ENCODE data around the gene RPL13. TPM values are rescaled to one million over a fixed set of nuclear protein-coding genes. Genes with fewer than 3 reads are reported as not detected.

RPL13 gene
- total RNA-seq, 2 experiments from 2014 or later = 1,763 to 2,076 TPM

- peak overlapping the region; percentile 89 for H3K27ac Mint-ChIP-seq
- peaks cover 24% of the 10 kb centered on the region for H3K4me1 Mint-ChIP-seq
- ChIA-PET CTCF (interaction anchor here (0.7 to 1.5 kb wide), 2 partner anchors 17 to 23 kb away, joined by 4 to 7 read pairs; no protein-coding TSS in a partner anchor), POLR2A (interaction anchor here (0.7 to 0.9 kb wide), 2 partner anchors 18 to 152 kb away, joined by 3 to 4 read pairs; no protein-coding TSS in a partner anchor)
- peak overlapping the region; percentile 26 for H3K4me3 Mint-ChIP-seq
- no peaks in the 10 kb centered on the region for H3K9me3 Mint-ChIP-seq
- peaks cover 41% of the 10 kb centered on the region for H3K36me3 Mint-ChIP-seq (ENCODE audit: low read depth)
- DNase-seq = peak; percentile 71
- no peaks in the 10 kb centered on the region for H3K27me3 Mint-ChIP-seq
Observed at GRCh38 chr16:89534252-89534756, 26.2 kb upstream of the RPL13 start.

- no peak for DNase-seq
- H3K9me3 Mint-ChIP-seq = no peaks in the 10 kb centered on the region
- no peaks in the 10 kb centered on the region for H3K27me3 Mint-ChIP-seq
- ChIA-PET CTCF (no interaction called here), POLR2A (no interaction called here)
- H3K4me3 Mint-ChIP-seq = no peak overlapping the region
- H3K27ac Mint-ChIP-seq = peak overlapping the region; percentile 25
- H3K36me3 Mint-ChIP-seq (ENCODE audit: low read depth) = peaks cover 40% of the 10 kb centered on the region
- H3K4me1 Mint-ChIP-seq = peaks cover 24% of the 10 kb centered on the region
Observed at GRCh38 chr16:89536371-89536770, 24.1 kb upstream of the RPL13 start.

DNA sequence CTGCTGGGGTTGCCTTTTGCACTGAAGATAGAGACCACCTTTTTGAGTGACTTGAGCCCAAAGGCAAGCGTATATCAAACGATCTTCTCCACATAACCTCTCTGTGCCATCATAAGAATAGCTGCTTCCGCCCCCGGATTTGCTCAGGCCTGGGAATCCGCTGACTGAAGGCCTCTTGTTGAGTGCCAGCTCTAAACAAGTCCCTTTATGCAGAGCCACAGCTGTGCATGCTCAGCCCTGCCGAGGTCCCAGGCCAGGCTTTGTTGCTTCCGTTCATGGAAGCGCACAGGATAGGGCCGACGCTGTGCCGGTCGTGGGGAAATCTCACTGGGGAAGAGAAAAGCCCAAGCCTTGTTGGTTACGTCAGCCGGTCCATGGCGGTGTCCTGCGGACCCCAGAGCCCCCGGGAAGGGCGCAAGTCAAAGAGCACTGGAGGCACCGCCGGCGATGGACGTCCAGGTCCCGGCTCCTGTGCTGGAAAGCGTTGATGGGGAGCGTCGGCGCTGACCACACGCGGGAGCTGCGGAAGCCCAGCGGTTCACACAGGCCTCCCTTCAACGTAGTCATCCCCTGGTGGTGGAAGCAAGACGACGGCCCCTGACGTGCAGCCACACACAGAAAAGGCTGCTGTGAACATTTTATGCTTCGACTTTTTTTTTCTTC, 23.5 kb upstream of the RPL13 start:
- no peak overlapping the region for H3K4me3 Mint-ChIP-seq
- CTCF ChIA-PET = interaction anchor here (1.1 kb wide), 1 partner anchor 21 kb away, joined by 5 read pairs; no protein-coding TSS in a partner anchor
- H3K36me3 Mint-ChIP-seq (ENCODE audit: low read depth) = peaks cover 36% of the 10 kb centered on the region
- H3K9me3 Mint-ChIP-seq = no peaks in the 10 kb centered on the region
- peaks cover 24% of the 10 kb centered on the region for H3K4me1 Mint-ChIP-seq
- POLR2A ChIA-PET = no interaction called here
- DNase-seq = no peak
- H3K27me3 Mint-ChIP-seq = no peaks in the 10 kb centered on the region
- peak overlapping the region; percentile 38 for H3K27ac Mint-ChIP-seq

- POLR2A ChIA-PET = no interaction called here
- Mint-ChIP-seq H3K4me3 (no peak overlapping the region), H3K9me3 (no peaks in the 10 kb centered on the region), H3K27me3 (no peaks in the 10 kb centered on the region), H3K27ac (no peak overlapping the region), H3K4me1 (peaks cover 24% of the 10 kb centered on the region), H3K36me3 (ENCODE audit: low read depth) (peaks cover 32% of the 10 kb centered on the region)
- no peak for DNase-seq
- CTCF ChIA-PET = interaction anchor here (1.1 to 1.3 kb wide), 2 partner anchors 12 to 20 kb away, joined by 5 to 6 read pairs; no protein-coding TSS in a partner anchor
Observed at GRCh38 chr16:89537549-89537925, 22.9 kb upstream of the RPL13 start.

DNA sequence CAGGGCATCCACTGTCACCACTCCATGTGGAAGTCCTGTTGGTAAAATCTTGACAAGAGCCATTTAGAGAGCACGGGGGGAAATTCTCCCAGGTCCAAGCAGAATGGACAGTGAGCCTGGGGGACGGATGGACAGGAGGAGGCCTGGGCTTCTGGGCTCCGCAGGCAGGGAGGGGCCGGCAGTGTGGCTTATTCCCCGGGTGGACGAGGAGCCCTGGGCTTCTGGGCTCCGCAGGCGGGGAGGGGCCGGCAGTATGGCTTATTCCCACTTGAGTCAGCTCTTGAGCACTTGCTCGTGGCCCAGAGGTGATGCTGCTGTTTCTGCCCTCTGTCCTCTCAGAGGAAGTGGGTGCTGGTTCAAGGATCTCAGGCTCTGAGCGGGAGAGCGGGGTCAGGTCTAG, 22.2 kb upstream of the RPL13 start:
- no peak overlapping the region for H3K4me3 Mint-ChIP-seq
- H3K4me1 Mint-ChIP-seq = peaks cover 23% of the 10 kb centered on the region
- ChIA-PET POLR2A (no interaction called here), CTCF (interaction anchor here (0.7 to 1.3 kb wide), 3 partner anchors 12 to 87 kb away, joined by 3 to 6 read pairs (median 5); no protein-coding TSS in a partner anchor)
- H3K27me3 Mint-ChIP-seq = no peaks in the 10 kb centered on the region
- DNase-seq = no peak
- H3K27ac Mint-ChIP-seq = no peak overlapping the region
- H3K36me3 Mint-ChIP-seq (ENCODE audit: low read depth) = peaks cover 31% of the 10 kb centered on the region
- H3K9me3 Mint-ChIP-seq = no peaks in the 10 kb centered on the region

- CTCF ChIA-PET = interaction anchor here (1.1 kb wide), 1 partner anchor 12 kb away, joined by 5 read pairs; no protein-coding TSS in a partner anchor
- Mint-ChIP-seq H3K9me3 (no peaks in the 10 kb centered on the region), H3K27ac (no peak overlapping the region), H3K4me3 (no peak overlapping the region), H3K36me3 (ENCODE audit: low read depth) (peaks cover 10% of the 10 kb centered on the region), H3K27me3 (no peaks in the 10 kb centered on the region), H3K4me1 (no peaks in the 10 kb centered on the region)
- POLR2A ChIA-PET = no interaction called here
- no peak for DNase-seq
Observed at GRCh38 chr16:89540557-89540956, 19.9 kb upstream of the RPL13 start.

DNA sequence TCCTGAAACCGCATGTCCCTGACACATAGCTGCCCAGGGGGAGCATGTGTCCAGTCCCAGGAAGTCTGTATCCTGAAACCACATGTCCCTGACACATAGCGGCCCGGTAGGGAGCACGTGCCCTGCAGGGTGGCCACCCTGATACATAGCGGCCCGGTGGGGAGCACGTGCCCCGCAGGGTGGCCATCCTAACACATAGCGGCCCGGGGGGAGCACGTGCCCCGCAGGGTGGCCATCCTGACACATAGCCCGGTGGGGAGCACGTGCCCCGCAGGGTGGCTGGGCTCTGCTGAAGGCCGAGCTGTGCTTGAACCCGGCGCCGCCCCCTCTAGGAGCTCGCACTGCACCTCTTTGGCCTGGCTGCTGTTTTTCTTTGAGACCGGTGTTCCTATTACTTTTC, 18.7 kb upstream of the RPL13 start:
- Mint-ChIP-seq H3K27me3 (no peaks in the 10 kb centered on the region), H3K4me3 (no peak overlapping the region), H3K4me1 (no peaks in the 10 kb centered on the region), H3K27ac (no peak overlapping the region), H3K36me3 (ENCODE audit: low read depth) (peaks cover 9% of the 10 kb centered on the region), H3K9me3 (no peaks in the 10 kb centered on the region)
- ChIA-PET CTCF (interaction anchor here (1.1 kb wide), 1 partner anchor 13 kb away, joined by 5 read pairs; no protein-coding TSS in a partner anchor), POLR2A (no interaction called here)
- no peak for DNase-seq

- Mint-ChIP-seq H3K4me3 (no peak overlapping the region), H3K27ac (no peak overlapping the region), H3K27me3 (no peaks in the 10 kb centered on the region), H3K9me3 (no peaks in the 10 kb centered on the region), H3K36me3 (ENCODE audit: low read depth) (peaks cover 10% of the 10 kb centered on the region), H3K4me1 (peaks cover 11% of the 10 kb centered on the region)
- no peak for DNase-seq
- ChIA-PET CTCF (interaction anchor here (1.3 kb wide), 1 partner anchor 14 kb away, joined by 6 read pairs; no protein-coding TSS in a partner anchor), POLR2A (no interaction called here)
Observed at GRCh38 chr16:89544113-89544512, 16.4 kb upstream of the RPL13 start.

DNA sequence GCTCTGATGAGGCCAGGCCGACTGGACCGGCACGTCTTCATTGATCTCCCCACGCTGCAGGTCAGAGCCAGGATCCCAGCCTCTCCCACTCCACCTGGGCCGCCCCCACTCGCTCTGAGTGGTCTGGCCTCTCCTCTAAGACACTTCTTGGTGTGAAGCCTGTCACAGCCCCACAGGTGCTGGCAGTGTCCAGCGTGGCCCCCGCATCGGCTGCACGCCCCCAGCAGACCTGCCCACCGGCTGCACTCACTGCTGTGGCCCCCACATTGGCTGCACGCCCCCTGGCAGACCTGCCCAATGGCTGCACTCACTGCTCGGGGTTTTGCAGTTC, 15.8 kb upstream of the RPL13 start:
- Mint-ChIP-seq H3K4me3 (no peak overlapping the region), H3K9me3 (no peaks in the 10 kb centered on the region), H3K4me1 (peaks cover 16% of the 10 kb centered on the region), H3K36me3 (ENCODE audit: low read depth) (peaks cover 15% of the 10 kb centered on the region), H3K27me3 (no peaks in the 10 kb centered on the region), H3K27ac (no peak overlapping the region)
- no peak for DNase-seq
- CTCF ChIA-PET = interaction anchor here (1.3 kb wide), 1 partner anchor 13 kb away, joined by 6 read pairs; no protein-coding TSS in a partner anchor
- POLR2A ChIA-PET = no interaction called here

GRCh38 chr16:89545044-89545830, 15.2 kb upstream of the RPL13 start:
- Mint-ChIP-seq H3K36me3 (ENCODE audit: low read depth) (peaks cover 15% of the 10 kb centered on the region), H3K4me1 (peaks cover 19% of the 10 kb centered on the region), H3K27me3 (no peaks in the 10 kb centered on the region), H3K27ac (no peak overlapping the region), H3K4me3 (no peak overlapping the region), H3K9me3 (no peaks in the 10 kb centered on the region)
- ChIA-PET CTCF (interaction anchor here (0.8 to 1.1 kb wide), 2 partner anchors 12 to 184 kb away, joined by 3 to 5 read pairs; no protein-coding TSS in a partner anchor), POLR2A (no interaction called here)
- DNase-seq = no peak

DNA sequence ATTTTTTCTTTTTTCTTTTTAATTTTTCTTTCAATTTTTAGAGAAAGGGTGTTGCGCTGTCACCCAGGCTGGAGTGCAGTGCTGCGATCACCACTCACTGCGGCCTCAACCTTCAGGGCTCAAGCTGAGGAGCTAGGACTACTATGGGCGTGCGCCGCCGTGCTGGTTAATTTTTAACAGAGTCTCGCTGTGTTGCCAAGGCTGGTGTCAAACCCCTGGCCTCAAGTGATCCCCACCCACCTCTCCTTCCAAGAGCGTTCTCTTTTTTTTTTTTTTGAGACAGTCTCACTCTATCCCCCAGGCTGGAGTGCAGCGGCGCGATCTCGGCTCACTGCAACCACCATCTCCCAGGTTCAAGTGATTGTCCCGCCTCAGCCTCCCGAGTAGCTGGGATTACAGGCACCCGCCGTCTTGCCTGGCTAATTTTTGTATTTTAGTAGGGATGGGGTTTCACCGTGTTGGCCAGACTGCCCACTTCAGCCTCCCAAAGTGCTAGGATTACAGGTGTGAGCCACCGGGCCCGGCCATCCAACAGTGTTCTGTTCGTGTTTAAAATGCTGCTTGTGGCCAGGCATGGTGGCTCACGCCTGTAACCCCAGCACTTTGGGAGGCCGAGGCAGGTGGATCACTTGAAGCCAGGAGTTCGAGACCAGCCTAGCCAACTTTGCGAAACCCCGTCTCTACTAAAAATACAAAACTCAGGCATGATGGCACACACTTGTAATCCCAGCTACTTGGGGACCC, 14.5 kb upstream of the RPL13 start:
- Mint-ChIP-seq H3K27me3 (no peaks in the 10 kb centered on the region), H3K4me3 (no peak overlapping the region), H3K36me3 (ENCODE audit: low read depth) (peaks cover 19% of the 10 kb centered on the region), H3K4me1 (peaks cover 19% of the 10 kb centered on the region), H3K9me3 (no peaks in the 10 kb centered on the region), H3K27ac (no peak overlapping the region)
- POLR2A ChIA-PET = no interaction called here
- no peak for DNase-seq
- CTCF ChIA-PET = interaction anchor here (0.7 to 1.1 kb wide), 3 partner anchors 9 to 185 kb away, joined by 3 to 5 read pairs (median 3); no protein-coding TSS in a partner anchor

GRCh38 chr16:89546781-89547180, 13.7 kb upstream of the RPL13 start:
- no peaks in the 10 kb centered on the region for H3K9me3 Mint-ChIP-seq
- ChIA-PET POLR2A (no interaction called here), CTCF (no interaction called here)
- peaks cover 19% of the 10 kb centered on the region for H3K4me1 Mint-ChIP-seq
- peak overlapping the region; percentile 9 for H3K27ac Mint-ChIP-seq
- H3K36me3 Mint-ChIP-seq (ENCODE audit: low read depth) = peaks cover 20% of the 10 kb centered on the region
- H3K4me3 Mint-ChIP-seq = no peak overlapping the region
- DNase-seq = no peak
- no peaks in the 10 kb centered on the region for H3K27me3 Mint-ChIP-seq
